Upper lobe of right lung (tissue), 1 donor: Measurements from ENCODE around the gene LBH. TPM values are rescaled to one million over a fixed set of nuclear protein-coding genes. Genes with fewer than 3 reads are reported as not detected.

ENCODE experiments used
- ATAC-seq: fragments of 200-7000 bp; cut with Tn5 transposase; one replicate; pipeline ENCODE4 v1.9.1; 2020; ENCODE audit warnings: mild to moderate bottlenecking, moderate library complexity
- DNase-seq: peaks from one replicate; pipeline ENCODE4 v3.0.0-alpha.2; 2020
- H3K27ac ChIP-seq: fragments of 200-600 bp; one replicate; pipeline ENCODE4 v1.8.0; 2022
- H3K27me3 ChIP-seq: fragments of 200-600 bp; one replicate; pipeline ENCODE4 v1.8.0; 2022; ENCODE audit warnings: mild to moderate bottlenecking
- H3K36me3 ChIP-seq: fragments of 200-600 bp; one replicate; pipeline ENCODE4 v1.8.0; 2022
- H3K4me1 ChIP-seq: fragments of 200-600 bp; one replicate; pipeline ENCODE4 v1.8.0; 2022
- H3K4me3 ChIP-seq: fragments of 200-600 bp; one replicate; pipeline ENCODE4 v1.8.0; 2022; ENCODE audit warnings: mild to moderate bottlenecking
- H3K9me3 ChIP-seq: fragments of 200-600 bp; one replicate; pipeline ENCODE4 v1.8.0; 2022
- CTCF ChIP-seq: fragments of 200-600 bp; IDR thresholded peaks from one replicate; pipeline ENCODE4 v1.8.0; 2022; ENCODE audit warnings: antibody characterized with exemption
- intact Hi-C: fragments of 100-400 bp; cut with DNase I; formaldehyde crosslinking; loops from one replicate; pipeline ENCODE4 v1.11.0; 2022
- total RNA-seq: library from RNA; stranded (reverse); fragmentation: NEBNext Ultra II Directional; extraction: Animal tissue kit (Norgen Biotek cat#: 25700); gene quantifications from one replicate; pipeline ENCODE4 v1.2.1, GENCODE V29; 2021
- donor health status: DM: no; HTN: yes; CAD: no; lungs with severe emphysema.

Gene LBH
- total RNA-seq, 1 donor from 2014 or later: 272 TPM

GRCh38 chr2:30231996-30232800 lies 864 bp downstream of the LBH start:
- Histone ChIP-seq H3K27ac (peak overlapping the region; percentile 87), H3K4me1 (peaks cover 24% of the 10 kb centered on the region), H3K9me3 (no peaks in the 10 kb centered on the region), H3K4me3 (peak overlapping the region; percentile 73), H3K27me3 (no peaks in the 10 kb centered on the region), H3K36me3 (peaks cover 26% of the 10 kb centered on the region)
- TF ChIP-seq CTCF: no peak
- intact Hi-C loops: loop anchor here (10.0 kb wide), 1 partner anchor 133 kb away; no protein-coding TSS in a partner anchor
- peak; percentile 43 for ATAC-seq
- peak; percentile 77 for DNase-seq

GRCh38 chr2:30232801-30233130 lies 1.4 kb downstream of the LBH start:
- peak overlapping the region; percentile 73 for H3K4me3 ChIP-seq
- TF ChIP-seq CTCF: no peak
- peak; percentile 1 for ATAC-seq
- no peaks in the 10 kb centered on the region for H3K9me3 ChIP-seq
- peaks cover 31% of the 10 kb centered on the region for H3K36me3 ChIP-seq
- intact Hi-C loops: loop anchor here (10.0 kb wide), 1 partner anchor 132 kb away; no protein-coding TSS in a partner anchor
- DNase-seq: no peak
- peaks cover 30% of the 10 kb centered on the region for H3K4me1 ChIP-seq
- no peaks in the 10 kb centered on the region for H3K27me3 ChIP-seq
- H3K27ac ChIP-seq: peak overlapping the region; percentile 87

GRCh38 chr2:30233271-30234009 lies 2.1 kb downstream of the LBH start:
- no peak for ATAC-seq
- H3K4me3 ChIP-seq: peak overlapping the region; percentile 73
- no peaks in the 10 kb centered on the region for H3K9me3 ChIP-seq
- no peak for DNase-seq
- TF ChIP-seq CTCF: no peak
- peaks cover 36% of the 10 kb centered on the region for H3K36me3 ChIP-seq
- intact Hi-C loops: loop anchor here (10.0 kb wide), 1 partner anchor 131 kb away; no protein-coding TSS in a partner anchor
- no peaks in the 10 kb centered on the region for H3K27me3 ChIP-seq
- peak overlapping the region; percentile 87 for H3K27ac ChIP-seq
- H3K4me1 ChIP-seq: peaks cover 34% of the 10 kb centered on the region

- H3K36me3 ChIP-seq: peaks cover 36% of the 10 kb centered on the region
- no peak for ATAC-seq
- no peaks in the 10 kb centered on the region for H3K27me3 ChIP-seq
- TF ChIP-seq CTCF: no peak
- intact Hi-C loops: loop anchor here (10.0 kb wide), 1 partner anchor 130 kb away; no protein-coding TSS in a partner anchor
- peaks cover 41% of the 10 kb centered on the region for H3K4me1 ChIP-seq
- no peaks in the 10 kb centered on the region for H3K9me3 ChIP-seq
- no peak for DNase-seq
- H3K27ac ChIP-seq: peak overlapping the region; percentile 87
- peak overlapping the region; percentile 73 for H3K4me3 ChIP-seq
These were observed 3.0 kb downstream of the LBH start for GRCh38 chr2:30234180-30234971.

- H3K27ac ChIP-seq: peak overlapping the region; percentile 87
- TF ChIP-seq CTCF: no peak
- peaks cover 42% of the 10 kb centered on the region for H3K36me3 ChIP-seq
- ATAC-seq (no peak), DNase-seq (no peak)
- no peaks in the 10 kb centered on the region for H3K9me3 ChIP-seq
- intact Hi-C loops: loop anchor here (10.0 kb wide), 1 partner anchor 130 kb away; no protein-coding TSS in a partner anchor
- H3K4me3 ChIP-seq: peak overlapping the region; percentile 73
- H3K27me3 ChIP-seq: no peaks in the 10 kb centered on the region
- H3K4me1 ChIP-seq: peaks cover 47% of the 10 kb centered on the region
These were observed 3.8 kb downstream of the LBH start for GRCh38 chr2:30235008-30235655.
